GM19395 (cell line): ENCODE data around the gene C10orf90.

Experiments
- ATAC-seq: cut with Tn5 transposase; IDR thresholded peaks from one replicate; pipeline ENCODE4 v1.9.1; 2021; ENCODE audit warnings: mild to moderate bottlenecking, moderate library complexity; ENCODE audit not compliant: unreplicated experiment

C10orf90 gene

DNA sequence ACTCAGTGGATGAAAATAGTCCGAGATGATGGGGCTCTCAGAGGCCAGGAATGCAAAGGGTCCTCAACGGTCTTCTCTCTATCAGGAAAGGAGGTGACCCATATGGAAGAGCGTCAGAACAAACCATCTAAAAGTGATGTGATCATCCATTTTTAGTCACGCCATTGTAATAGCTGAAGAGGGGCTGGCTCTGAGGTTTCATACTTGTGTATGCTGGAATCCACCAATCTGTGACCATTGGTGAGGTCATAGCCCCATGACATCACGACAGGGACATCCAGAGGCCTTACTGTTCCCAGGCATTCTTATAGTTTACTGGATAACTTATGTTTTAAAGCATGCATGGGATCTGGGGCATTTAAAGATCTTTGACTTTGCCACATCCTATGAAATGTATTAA is 83.6 kb downstream of the C10orf90 start:
- ATAC-seq = no peak

GRCh38 chr10:126586128-126586527 is 84.4 kb downstream of the C10orf90 start:
- ATAC-seq = no peak

- ATAC-seq = no peak
Observed at GRCh38 chr10:126585249-126586017, 85.1 kb downstream of the C10orf90 start.

DNA sequence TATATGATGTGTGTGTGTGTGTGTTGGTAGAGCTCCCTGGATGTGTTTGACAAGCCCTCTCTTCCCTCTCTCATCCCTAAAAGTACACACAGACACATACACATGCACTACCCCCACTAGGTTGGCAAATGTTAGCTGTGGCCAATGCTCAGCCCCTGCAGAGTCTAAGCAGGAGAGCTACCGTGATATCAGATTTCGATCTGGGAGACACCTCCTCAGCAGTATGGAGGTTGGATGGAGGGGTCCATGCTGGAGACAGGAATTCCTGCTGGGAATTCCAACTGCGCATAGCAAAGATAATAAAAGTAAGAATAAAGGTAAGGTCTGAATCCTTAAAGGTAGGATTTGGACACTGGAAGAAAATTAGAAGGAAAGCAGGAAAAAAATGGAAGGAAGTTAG is 85.7 kb downstream of the C10orf90 start:
- no peak for ATAC-seq

DNA sequence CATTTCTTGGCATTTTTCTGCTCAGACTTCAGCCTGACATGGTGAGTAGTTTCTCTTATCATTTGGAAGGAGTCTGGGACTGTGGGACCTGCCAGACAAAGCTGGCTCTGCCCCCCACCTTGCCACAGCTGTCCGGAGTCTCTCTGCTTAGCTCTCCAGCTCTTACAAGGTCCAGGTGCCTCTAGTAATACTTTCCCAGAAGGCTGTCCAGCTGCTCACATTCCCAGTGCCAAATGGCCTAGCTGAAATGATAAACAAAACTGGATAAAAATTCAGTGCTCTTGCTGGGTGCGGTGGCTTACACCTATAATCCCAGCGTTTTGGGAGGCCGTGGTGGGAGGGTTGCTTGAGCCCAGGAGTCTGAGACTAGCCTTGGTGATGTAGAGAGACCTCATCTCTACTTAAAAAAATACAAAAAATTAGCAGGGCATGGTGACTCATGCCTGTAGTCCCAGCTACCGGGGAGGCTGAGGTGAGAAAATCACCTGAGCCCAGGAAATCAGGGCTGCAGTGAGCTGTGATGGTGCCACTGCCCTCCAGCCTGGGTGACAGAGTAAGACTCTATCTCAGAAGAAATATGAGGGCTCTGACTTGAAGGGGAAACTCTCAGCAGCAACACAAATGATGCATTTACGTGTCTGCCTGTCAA is 86.8 kb downstream of the C10orf90 start:
- no peak for ATAC-seq

DNA sequence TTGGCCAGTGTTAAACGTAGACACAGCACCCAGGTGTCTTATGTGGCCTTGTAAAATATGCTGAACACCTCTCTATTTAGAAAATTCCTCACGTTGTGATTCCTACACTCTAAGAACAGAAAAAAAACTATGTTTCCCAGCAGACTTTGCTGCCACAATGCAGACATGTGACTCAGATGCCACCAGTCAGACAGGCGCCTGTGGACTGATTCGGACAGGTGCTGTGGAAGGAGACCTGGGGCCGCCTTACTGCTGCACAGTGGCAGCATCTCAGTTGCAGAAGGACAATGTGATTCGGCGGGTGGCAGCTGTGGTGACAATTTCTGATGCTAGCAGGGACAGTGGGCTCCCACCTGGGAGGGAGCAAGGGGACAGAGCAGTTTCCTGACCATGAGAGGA is 88.8 kb downstream of the C10orf90 start:
- ATAC-seq = no peak

GRCh38 chr10:126580873-126581647 is 89.4 kb downstream of the C10orf90 start:
- no peak for ATAC-seq

DNA sequence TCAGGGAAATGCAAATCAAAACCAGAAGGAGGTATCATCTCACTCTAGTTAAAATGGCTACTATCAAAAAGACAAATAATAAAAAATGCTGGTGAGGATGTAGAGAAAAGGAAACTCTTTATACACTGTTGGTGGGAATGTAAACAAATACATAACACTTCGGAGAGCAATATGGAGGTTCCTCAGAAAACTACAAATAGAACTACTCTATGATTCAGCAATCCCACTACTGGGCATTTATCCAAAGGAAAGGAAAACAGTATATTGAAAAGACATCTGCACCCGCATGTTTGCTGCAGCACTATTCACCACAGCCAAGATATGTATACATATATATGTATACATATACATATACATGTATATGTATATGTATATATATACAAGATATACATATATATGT is 94.2 kb downstream of the C10orf90 start:
- ATAC-seq = no peak

- ATAC-seq = no peak
Observed at GRCh38 chr10:126570621-126571602, 99.6 kb downstream of the C10orf90 start.

- no peak for ATAC-seq
Observed at GRCh38 chr10:126570245-126570570, 100.3 kb downstream of the C10orf90 start.

DNA sequence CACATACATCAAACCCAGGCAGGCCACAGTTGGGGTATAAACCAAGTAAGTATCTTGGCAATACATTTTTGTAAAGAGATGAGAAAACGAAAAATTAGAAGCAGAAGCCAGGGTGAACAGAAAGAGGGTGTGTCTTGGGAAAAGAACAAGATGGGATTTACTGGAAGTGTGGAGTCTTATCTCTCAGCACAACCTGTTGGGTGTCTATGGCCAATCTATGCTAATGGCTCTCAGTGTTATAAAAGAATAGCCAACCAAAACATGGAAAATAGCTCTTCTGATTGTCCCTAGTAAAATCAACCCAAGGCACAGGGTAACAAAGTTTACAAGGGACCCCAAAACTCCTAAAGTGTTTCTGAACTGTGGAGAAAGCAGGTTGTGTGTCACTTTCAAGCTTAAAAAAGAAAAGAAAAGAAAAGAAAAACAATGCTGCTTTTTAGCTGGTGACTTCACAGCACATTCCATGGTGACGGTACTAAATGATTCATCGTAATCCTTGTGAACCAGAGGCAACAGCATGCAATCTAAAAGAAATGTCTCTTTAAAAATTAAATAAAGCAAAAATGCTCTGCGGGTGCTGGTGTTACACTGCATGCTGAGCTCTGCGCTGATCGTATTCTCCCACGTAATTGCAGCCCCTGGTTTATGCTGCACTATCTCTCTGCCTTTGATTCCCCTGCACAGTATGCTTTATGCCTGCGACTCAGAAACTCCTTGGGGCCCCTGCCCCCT is 100.8 kb downstream of the C10orf90 start:
- no peak for ATAC-seq

DNA sequence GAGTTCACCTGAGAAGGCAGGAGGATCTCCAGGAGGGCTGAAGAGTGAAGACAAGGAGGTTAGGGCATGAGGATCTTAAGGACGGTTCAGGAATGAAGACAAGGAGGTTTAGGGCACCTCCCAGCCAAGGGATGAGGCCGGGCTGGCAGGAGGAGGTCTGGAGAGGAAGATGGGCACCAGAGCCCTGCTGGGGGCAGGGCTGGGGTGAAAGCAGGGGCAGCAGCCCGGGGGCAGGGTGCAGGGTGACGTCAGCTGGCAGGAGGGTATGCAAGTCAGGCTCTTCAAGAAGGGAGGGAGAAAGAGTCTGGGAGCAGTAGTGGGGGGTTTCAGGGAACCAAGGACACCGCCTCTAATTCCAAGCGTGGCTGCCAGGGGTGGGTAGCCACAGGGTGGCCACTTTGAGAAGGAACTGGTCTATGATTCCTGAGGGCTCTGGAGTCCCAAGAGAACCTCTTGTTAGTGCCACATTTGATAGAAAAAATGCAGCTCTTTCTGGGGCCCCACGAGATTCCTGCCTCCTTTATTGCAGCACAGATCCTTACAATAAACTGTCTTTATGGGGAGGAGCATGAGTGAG is 101.6 kb downstream of the C10orf90 start:
- ATAC-seq = no peak

DNA sequence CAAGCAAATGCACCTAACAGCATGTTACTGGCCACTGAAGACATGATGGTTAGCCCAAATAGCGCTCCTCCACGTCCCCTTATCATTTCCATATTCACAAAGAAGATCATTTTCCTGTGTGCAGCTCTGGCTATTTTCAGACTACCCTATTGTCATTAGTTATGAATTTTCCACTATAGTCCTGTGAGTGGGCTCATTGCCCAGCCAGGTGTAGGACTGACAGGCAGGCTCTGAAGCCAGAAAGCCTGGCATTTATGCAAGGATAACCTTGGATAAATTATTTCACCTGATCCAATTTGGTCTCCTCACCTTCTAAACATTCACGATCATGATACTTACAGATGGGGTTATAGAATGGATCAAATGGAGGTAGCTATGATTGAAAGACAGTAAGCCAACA is 104.6 kb downstream of the C10orf90 start:
- ATAC-seq = no peak

DNA sequence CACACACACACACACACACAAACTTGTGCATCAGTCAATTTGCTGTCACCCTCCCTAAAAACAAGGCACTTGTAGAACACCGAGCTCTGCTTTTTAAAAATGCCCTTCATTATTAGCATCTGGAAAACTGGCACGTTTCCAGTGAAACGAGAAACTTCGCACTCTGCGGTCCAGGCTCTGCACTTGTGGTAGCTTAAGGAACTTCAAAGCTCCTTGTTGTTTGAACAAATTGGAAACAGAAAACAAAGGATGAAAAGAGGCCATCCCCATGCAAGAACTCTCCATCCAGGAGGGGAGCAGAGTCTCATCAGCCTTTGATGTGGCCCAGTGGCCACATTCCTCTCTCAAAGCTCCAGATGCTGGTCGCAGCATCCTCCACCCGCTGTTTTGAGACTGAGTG is 105.1 kb downstream of the C10orf90 start:
- no peak for ATAC-seq

GRCh38 chr10:126564326-126564888 is 106.1 kb downstream of the C10orf90 start:
- ATAC-seq = no peak

- ATAC-seq = no peak
Observed at GRCh38 chr10:126563361-126563760, 107.1 kb downstream of the C10orf90 start.

GRCh38 chr10:126561921-126562680 is 108.4 kb downstream of the C10orf90 start:
- no peak for ATAC-seq

DNA sequence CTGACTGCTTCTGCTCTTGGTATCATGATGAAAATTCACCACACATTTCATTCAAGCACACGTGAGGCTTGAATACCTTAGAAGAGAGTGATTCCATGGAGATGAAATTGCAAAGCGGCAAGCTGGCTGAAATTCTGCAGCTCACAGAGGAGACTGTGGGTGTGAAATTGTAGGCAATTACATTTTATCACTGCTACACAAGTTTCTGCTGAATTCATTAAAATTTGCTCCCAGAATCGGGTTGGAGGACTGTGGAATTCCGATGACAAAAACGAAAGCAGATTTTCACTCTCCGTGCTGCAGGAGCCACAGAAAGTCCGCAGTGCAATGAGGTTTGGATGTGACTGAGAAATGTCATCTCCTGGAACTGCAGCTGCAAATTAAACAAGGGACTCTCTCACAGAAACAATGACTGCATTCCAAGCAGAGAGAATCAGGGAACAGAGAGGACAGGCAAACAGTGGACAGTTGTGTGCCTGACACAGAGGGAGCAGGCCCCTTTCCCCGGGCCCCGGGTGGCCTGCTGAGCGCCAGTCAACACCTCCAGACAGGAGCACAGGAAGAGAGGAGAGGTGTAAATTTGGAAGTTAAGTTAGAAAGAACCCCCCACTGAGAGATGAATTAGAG is 109.1 kb downstream of the C10orf90 start:
- ATAC-seq = no peak
